Activated T-helper 9 cell treated with anti-CD3 and anti-CD28 coated beads, Interleukin-2, amount 50 U/mL, for 16 hours (primary cell): ENCODE data around the gene IP6K3.

ENCODE experiments used
- DNase-seq: peaks from one replicate; pipeline ENCODE4 v3.0.0-alpha.2; 2020; ENCODE audit warnings: low read depth

Gene IP6K3

DNA sequence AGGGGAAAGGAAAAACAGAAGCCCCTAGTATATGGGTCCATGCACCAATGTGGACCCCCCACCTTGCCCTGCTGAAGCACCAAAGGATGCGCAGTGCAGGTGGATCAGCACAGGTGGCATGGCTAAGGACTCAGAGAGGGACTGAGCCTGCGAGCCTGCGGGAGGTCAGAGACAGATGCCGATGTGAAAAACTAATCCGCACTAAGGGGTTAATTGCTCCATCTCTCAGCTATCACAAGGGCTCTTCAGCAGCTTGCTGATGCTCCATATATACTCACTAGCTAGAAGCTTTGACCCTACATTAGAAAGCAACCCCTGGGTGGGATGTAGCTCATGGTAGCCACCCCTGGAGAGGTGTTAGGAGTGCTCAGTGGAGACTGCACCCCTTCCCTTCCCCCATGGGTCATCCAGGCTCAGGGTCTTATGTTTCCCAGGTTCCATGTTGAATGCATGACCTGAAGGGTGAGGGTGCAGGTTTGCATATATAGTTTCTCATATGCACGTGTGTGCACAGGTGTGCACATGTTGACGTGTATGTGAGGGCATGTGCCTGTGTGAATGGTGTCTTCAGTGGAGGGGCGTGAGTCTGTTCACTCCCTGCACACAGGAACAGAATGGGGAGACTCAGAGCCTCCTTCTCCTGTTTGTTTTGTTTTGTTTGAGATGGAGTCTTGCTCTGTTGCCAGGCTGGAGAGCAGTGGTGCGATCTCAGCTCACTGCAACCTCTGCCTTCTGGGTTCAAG lies 13.4 kb upstream of the IP6K3 start:
- DNase-seq: no peak

GRCh38 chr6:33758815-33759216 lies 12.1 kb upstream of the IP6K3 start:
- no peak for DNase-seq

DNA sequence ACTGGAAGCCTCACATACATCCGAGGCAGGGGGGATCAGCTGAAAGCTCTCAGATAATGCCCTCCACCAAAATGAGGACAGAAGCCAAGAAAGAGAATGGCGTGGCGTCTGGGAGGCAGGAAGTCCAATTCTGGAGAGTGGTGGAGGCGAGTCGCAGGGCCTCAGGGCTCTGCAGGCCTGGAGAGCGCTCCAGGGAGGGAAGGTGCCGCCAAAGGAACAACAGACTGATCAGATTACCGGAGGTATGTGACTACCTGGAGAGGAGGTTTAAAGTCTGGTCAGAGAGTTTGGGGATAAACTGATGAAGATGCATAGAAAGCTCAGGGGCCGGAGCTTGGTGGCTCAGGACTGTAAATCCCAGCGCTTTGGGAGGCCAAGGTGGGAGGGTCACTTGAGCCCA lies 11.2 kb upstream of the IP6K3 start:
- no peak for DNase-seq

DNA sequence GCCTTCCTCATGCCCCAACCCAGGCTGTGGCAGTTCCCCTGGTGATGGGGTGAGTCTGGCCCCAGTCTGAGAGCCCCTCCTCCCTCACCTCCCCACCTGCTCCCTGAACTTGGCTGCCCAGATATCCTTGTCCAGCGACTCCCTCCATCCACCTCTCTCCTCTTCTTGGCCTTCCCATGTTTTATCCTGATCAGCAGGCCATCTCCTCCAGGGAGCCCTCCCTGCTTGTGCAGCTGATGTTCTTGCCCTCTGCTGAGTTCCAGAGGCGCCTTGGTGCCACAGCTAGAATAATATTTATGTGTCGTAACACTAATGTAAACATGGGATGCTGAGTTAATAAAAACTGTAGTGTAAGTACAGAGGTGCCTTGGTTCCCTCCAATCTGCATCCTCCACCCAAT lies 10.4 kb upstream of the IP6K3 start:
- DNase-seq: no peak

- no peak for DNase-seq
These were observed 9.7 kb upstream of the IP6K3 start for GRCh38 chr6:33756211-33756954.

DNA sequence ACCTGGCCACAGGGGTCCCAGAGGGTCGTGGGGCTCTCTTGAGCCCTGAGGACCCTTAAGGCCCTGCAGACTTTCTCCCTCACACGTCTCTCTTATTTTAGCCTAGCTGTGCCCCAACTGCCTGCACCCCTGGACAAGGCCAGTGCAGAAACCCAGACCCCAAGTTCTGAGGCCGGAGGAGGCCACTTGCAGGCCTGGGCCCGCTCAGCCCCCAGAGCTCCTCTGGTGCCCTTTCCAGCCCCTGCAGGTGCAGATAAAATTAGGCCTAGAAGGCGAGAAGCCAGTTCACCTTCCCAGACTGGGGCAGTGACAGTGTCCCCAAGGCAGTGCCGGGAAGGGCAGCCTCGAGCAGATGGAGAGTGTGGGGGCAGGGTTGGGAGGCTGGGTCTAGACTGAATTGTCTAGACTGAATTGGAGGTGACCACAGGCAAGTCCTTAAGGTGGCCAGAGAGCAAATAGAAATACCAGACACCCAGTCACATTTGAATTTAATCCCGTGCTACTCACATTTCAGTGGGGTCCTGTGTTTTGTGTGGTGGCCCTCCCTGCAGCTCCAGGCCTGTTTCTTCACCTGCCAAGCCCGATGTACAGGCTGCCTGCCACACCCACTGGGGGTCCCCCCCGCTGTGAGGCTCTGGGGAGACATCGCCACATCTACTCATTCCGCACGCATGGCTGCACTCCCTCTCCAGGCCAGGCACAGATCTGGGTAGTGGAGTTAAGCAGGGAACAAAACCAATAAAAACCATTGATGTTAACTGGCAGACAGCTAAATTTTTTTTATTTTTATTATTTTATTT lies 8.6 kb upstream of the IP6K3 start:
- DNase-seq: no peak

DNA sequence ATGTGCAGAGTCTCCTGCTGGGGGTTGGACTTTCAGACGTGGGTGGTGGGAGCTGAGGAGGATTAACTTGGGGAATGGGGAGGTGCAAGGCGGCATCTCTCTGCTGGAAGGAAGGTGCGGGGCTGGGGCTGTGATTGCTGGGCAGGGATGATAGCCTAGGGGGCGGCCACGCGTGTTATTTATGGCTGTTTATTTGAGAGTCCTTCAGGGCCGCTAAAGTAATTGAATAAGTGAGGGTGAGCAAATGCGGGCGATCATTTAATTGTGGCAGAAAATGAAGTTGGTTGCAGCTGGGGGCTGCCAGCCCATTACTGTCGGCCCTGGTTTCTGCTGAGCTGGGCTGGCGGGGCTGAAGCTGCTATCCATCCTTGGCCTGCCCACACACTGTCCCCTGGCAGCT lies 7.5 kb upstream of the IP6K3 start:
- no peak for DNase-seq

DNA sequence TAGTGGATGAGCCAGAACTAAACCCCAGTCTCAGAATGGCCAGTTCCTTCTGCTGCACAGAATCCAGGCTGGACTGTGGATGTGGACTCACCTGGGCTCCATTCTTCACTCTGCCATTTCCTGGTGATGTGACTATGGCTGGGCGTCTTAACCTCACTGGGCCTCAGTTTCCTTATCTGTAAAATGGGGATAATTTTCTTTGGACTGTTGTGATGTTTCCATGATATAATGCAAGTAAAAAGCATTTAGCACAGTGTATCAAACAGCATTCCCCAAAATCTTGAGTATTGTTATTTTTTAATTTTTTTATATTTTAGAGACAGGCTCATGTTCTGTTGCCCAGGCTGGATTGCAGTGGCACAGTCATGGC lies 5.9 kb upstream of the IP6K3 start:
- no peak for DNase-seq

- DNase-seq: no peak
These were observed 5.3 kb upstream of the IP6K3 start for GRCh38 chr6:33751771-33752645.

GRCh38 chr6:33750244-33750991 lies 3.7 kb upstream of the IP6K3 start:
- no peak for DNase-seq

GRCh38 chr6:33749401-33749800 lies 2.7 kb upstream of the IP6K3 start:
- no peak for DNase-seq

GRCh38 chr6:33748841-33749240 lies 2.1 kb upstream of the IP6K3 start:
- DNase-seq: no peak

- no peak for DNase-seq
These were observed 1.1 kb upstream of the IP6K3 start for GRCh38 chr6:33747823-33748222.

GRCh38 chr6:33746036-33746600 lies 587 bp downstream of the IP6K3 start:
- DNase-seq: no peak

GRCh38 chr6:33745548-33745947 lies 1.2 kb downstream of the IP6K3 start:
- DNase-seq: no peak

GRCh38 chr6:33744895-33745546 lies 1.7 kb downstream of the IP6K3 start:
- DNase-seq: no peak

DNA sequence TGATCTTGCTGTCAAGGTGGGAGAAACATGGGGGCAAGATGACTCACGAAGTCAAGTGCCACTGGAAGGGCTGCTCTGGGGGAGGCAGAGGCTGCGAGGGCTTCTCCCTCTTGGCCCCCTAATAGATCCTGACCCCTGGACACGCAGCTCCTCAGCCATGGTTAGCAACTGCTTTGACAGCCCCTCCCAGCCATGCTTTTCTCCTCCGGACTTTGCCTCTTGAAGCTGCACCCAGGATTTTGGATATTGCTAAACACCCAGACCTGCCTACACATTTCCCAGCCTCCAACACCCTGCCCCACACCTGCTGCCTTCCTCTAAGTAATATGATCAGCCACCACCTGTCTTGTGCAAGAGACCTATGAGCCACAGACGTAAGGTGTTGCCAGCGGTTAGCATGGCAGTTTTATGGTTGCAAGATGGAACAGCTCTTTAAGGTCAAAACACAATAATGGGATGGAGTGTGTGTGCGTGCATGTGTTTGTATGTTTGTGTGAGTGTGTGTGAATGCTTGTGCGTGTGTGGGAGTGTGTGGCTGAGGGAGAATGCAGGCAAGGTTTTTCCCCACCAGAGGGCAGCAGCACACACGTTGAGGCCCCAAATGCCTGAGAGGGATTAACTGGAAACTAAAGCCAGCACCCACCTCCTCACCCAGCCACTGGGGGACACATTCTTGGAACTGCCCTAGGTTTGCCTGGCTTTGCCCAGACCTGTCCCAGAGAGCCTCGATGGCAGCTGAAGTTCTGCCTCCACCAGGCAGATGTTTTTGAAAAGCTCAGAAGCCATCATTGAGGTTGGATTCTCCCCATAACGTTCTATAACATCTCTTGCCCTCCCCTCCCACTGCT lies 2.5 kb downstream of the IP6K3 start:
- DNase-seq: peak; percentile 58

- DNase-seq: no peak
These were observed 3.9 kb downstream of the IP6K3 start for GRCh38 chr6:33742837-33743236.

- DNase-seq: no peak
These were observed 4.6 kb downstream of the IP6K3 start for GRCh38 chr6:33742092-33742491.
